Measurements from ENCODE around the gene SLC36A2. TPM values are rescaled to one million over a fixed set of nuclear protein-coding genes. Genes with fewer than 3 reads are reported as not detected.

SLC36A2 gene
- total RNA-seq, 1 experiment from 2014 or later, result not detected

DNA sequence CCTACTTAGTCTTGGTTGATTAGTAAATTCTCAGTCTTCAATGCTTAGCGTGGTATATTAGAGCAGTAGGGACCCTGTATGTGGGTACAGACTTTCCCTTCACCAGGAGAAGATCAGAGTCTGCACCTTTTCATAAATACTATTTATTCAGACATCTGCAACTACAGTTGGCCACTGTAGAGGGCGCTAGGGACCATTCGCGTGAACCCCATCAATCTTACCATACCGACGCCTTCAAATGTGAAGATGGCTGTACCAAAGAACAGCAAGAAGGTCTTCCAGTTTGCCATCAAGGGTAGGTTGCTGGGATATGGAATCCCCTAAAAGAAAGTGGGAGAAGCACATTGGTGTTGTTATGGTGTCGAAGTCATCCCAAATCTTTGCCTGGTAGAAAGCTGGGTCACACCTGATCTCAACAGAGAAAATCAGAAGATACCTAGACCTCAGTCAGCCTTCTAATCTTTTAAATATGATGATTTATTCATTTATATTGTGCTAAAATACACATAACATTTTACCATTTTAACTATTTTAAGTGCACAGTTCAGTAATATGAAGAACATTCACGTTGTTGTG lies 62.9 kb downstream of the SLC36A2 start:
- no peak overlapping the region for H3K4me3 ChIP-seq (ENCODE audit: low read depth in 2 of 2, low read length in 2 of 2)
- H3K4me1 ChIP-seq (ENCODE audit: control insufficient read depth, insufficient read depth, low read length), result no peaks in the 10 kb centered on the region
- in situ Hi-C loops (cut with HindIII; ENCODE audit: low pct_unique_long_range_greater_than_20kb, low sequenced_read_pairs), result no loop called here
- intact Hi-C loops (cut with micrococcal nuclease; ENCODE audit: unreplicated experiment), result no loop called here
- no TSS peak for BruUV-seq (replicated peaks)
- no peak overlapping the region for H3K27ac ChIP-seq (ENCODE audit: low read length)
- TF ChIP-seq, protein P1, sequence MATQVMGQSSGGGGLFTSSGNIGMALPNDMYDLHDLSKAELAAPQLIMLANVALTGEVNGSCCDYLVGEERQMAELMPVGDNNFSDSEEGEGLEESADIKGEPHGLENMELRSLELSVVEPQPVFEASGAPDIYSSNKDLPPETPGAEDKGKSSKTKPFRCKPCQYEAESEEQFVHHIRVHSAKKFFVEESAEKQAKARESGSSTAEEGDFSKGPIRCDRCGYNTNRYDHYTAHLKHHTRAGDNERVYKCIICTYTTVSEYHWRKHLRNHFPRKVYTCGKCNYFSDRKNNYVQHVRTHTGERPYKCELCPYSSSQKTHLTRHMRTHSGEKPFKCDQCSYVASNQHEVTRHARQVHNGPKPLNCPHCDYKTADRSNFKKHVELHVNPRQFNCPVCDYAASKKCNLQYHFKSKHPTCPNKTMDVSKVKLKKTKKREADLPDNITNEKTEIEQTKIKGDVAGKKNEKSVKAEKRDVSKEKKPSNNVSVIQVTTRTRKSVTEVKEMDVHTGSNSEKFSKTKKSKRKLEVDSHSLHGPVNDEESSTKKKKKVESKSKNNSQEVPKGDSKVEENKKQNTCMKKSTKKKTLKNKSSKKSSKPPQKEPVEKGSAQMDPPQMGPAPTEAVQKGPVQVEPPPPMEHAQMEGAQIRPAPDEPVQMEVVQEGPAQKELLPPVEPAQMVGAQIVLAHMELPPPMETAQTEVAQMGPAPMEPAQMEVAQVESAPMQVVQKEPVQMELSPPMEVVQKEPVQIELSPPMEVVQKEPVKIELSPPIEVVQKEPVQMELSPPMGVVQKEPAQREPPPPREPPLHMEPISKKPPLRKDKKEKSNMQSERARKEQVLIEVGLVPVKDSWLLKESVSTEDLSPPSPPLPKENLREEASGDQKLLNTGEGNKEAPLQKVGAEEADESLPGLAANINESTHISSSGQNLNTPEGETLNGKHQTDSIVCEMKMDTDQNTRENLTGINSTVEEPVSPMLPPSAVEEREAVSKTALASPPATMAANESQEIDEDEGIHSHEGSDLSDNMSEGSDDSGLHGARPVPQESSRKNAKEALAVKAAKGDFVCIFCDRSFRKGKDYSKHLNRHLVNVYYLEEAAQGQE (IDR thresholded peaks at IDR 0.05; ENCODE audit: insufficient read depth in 1 of 2, low read depth in 2 of 2, low read length in 1 of 2), result no peak
- TF ChIP-seq, protein P2, sequence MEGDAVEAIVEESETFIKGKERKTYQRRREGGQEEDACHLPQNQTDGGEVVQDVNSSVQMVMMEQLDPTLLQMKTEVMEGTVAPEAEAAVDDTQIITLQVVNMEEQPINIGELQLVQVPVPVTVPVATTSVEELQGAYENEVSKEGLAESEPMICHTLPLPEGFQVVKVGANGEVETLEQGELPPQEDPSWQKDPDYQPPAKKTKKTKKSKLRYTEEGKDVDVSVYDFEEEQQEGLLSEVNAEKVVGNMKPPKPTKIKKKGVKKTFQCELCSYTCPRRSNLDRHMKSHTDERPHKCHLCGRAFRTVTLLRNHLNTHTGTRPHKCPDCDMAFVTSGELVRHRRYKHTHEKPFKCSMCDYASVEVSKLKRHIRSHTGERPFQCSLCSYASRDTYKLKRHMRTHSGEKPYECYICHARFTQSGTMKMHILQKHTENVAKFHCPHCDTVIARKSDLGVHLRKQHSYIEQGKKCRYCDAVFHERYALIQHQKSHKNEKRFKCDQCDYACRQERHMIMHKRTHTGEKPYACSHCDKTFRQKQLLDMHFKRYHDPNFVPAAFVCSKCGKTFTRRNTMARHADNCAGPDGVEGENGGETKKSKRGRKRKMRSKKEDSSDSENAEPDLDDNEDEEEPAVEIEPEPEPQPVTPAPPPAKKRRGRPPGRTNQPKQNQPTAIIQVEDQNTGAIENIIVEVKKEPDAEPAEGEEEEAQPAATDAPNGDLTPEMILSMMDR (IDR thresholded peaks at IDR 0.05), result peak; percentile 61
- DNase-seq (ENCODE audit: low read depth, low spot score), result no peak
- no peaks in the 10 kb centered on the region for H3K27me3 ChIP-seq (ENCODE audit: control insufficient read depth, insufficient read depth, low read length)
- H3K9me3 ChIP-seq (ENCODE audit: control insufficient read depth, insufficient read depth, low read depth, low read length), result no peaks in the 10 kb centered on the region
- ChIA-PET POLR2A (no interaction called here), CTCF (no interaction called here)
- H3K36me3 ChIP-seq (ENCODE audit: control insufficient read depth, insufficient read depth, low read length), result no peaks in the 10 kb centered on the region
- ATAC-seq, result no peak

DNA sequence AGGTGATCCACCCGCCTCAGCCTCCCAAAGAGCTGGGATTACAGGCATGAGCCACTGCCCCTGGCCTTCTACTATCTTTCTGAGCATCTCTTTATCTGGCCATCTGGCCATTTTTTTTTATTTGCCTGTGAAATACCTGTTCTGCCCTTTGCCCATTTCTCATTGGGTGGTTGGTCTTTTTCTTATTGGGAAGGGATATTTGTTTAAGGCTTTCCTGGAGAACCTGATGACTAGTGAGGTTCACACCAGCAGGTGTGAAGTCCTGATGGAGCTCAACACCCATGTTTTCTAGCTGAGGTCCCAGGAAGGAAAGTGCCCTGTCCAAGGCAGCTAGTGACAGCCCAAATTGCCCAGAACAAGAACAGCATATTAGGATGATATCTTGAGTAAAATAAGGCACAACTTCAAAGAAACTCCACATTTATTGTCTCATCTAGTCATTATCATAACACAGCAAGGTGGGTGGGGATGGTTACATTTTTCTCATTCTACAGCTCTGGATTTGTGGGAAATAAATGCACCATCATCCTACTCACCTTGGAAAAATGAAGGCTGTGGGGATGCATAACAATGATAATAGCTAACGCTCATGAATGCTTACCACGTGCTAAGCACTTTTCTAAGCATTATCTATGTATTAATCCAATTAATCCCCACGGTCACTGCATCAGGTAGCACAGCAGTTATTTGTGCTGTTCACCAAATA lies 64.1 kb downstream of the SLC36A2 start:
- no peaks in the 10 kb centered on the region for H3K4me1 ChIP-seq (ENCODE audit: control insufficient read depth, insufficient read depth, low read length)
- no peak for ATAC-seq
- H3K27me3 ChIP-seq (ENCODE audit: control insufficient read depth, insufficient read depth, low read length), result no peaks in the 10 kb centered on the region
- ChIA-PET POLR2A (no interaction called here), CTCF (interaction anchor here (0.6 kb wide), 1 partner anchor 286 kb away, joined by 3 read pairs; no protein-coding TSS in a partner anchor)
- H3K4me3 ChIP-seq (ENCODE audit: low read depth in 2 of 2, low read length in 2 of 2), result no peak overlapping the region
- intact Hi-C loops (cut with micrococcal nuclease; ENCODE audit: unreplicated experiment) (no loop called here), in situ Hi-C loops (cut with HindIII; ENCODE audit: low pct_unique_long_range_greater_than_20kb, low sequenced_read_pairs) (no loop called here)
- no peak for DNase-seq (ENCODE audit: low read depth, low spot score)
- TF ChIP-seq, protein P2 (IDR thresholded peaks at IDR 0.05), result no peak
- no TSS peak for BruUV-seq (replicated peaks)
- H3K27ac ChIP-seq (ENCODE audit: low read length), result no peak overlapping the region
- H3K9me3 ChIP-seq (ENCODE audit: control insufficient read depth, insufficient read depth, low read depth, low read length), result no peaks in the 10 kb centered on the region
- H3K36me3 ChIP-seq (ENCODE audit: control insufficient read depth, insufficient read depth, low read length), result no peaks in the 10 kb centered on the region

Measured in Panc1 (cell line).